Karpas-422 (cell line): ENCODE results near the gene HSBP1L1. TPM values are rescaled to one million over a fixed set of nuclear protein-coding genes. Genes with fewer than 3 reads are reported as not detected.
A peak's percentile ranks its signal among the peaks of the same experiment; 100 is the strongest.

ENCODE experiments used
- DNase-seq: peaks from one replicate; pipeline ENCODE4 v3.0.0-alpha.2; 2015
- H2AFZ ChIP-seq: fragments of 200-600 bp; sonication (generic); 2 replicates; pipeline ENCODE4 v1.6.1; 2014; ENCODE audit warnings: antibody characterized with exemption, low read length, mixed read lengths
- H3K27ac ChIP-seq: fragments of 200-600 bp; sonication (generic); 2 replicates; pipeline ENCODE4 v1.5.1; 2014; ENCODE audit warnings: mild to moderate bottlenecking, low read length, moderate library complexity
- H3K27me3 ChIP-seq: fragments of 200-600 bp; sonication (generic); 2 replicates; pipeline ENCODE4 v1.6.1; 2014; ENCODE audit warnings: low read length, mixed read lengths
- H3K36me3 ChIP-seq: fragments of 200-600 bp; sonication (generic); 2 replicates; pipeline ENCODE4 v1.6.1; 2014; ENCODE audit warnings: low read length, mixed read lengths; ENCODE audit not compliant: insufficient read depth
- H3K4me1 ChIP-seq: fragments of 200-600 bp; sonication (generic); 2 replicates; pipeline ENCODE4 v1.6.1; 2014; ENCODE audit warnings: mild to moderate bottlenecking, low read length, mixed read lengths
- H3K4me2 ChIP-seq: fragments of 200-600 bp; sonication (generic); 2 replicates; pipeline ENCODE4 v1.6.1; 2014; ENCODE audit warnings: low read length, low read depth, mild to moderate bottlenecking; ENCODE audit not compliant: poor library complexity, severe bottlenecking
- H3K4me3 ChIP-seq: fragments of 200-600 bp; sonication (generic); 2 replicates; pipeline ENCODE4 v1.5.1; 2014; ENCODE audit warnings: mild to moderate bottlenecking, antibody characterized with exemption, low read length, mixed read lengths
- H3K79me2 ChIP-seq: fragments of 200-600 bp; sonication (generic); 2 replicates; pipeline ENCODE4 v1.6.1; 2014; ENCODE audit warnings: mild to moderate bottlenecking, low read length, mixed read lengths
- H3K9ac ChIP-seq: fragments of 200-600 bp; sonication (generic); 2 replicates; pipeline ENCODE4 v1.6.0; 2014; ENCODE audit warnings: low read length
- H3K9me2 ChIP-seq: fragments of 200-600 bp; sonication (generic), shearing (Covaris generic); replicated peaks from 2 replicates; pipeline ENCODE4 v1.6.0; 2014; ENCODE audit warnings: mild to moderate bottlenecking, low read length, moderate library complexity; ENCODE audit not compliant: insufficient read depth
- H3K9me3 ChIP-seq: fragments of 300-700, 200-600 bp; sonication (generic); 2 replicates; pipeline ENCODE4 v1.6.1; 2014; ENCODE audit warnings: low read length, mixed read lengths
- H4K20me1 ChIP-seq: fragments of 200-600 bp; sonication (generic); 2 replicates; pipeline ENCODE4 v1.6.1; 2014; ENCODE audit warnings: mild to moderate bottlenecking, antibody characterized with exemption, low read length, low read depth; ENCODE audit not compliant: insufficient read depth
- total RNA-seq: library from RNA; depleted of rRNA; stranded (reverse); fragments of >200 nt; shearing (Covaris generic); gene quantifications from 2 replicates; pipeline ENCODE4 v1.2.3, GENCODE V29; 2014; ENCODE audit warnings: low replicate concordance; rRNA removed

HSBP1L1 gene
- total RNA-seq = 11.4 and 21.3 TPM in 2 replicates

- no peaks in the 10 kb centered on the region for H3K27me3 ChIP-seq
- peak within 1 kb of the TSS; percentile 75 for H3K9ac ChIP-seq
- no peaks in the 10 kb centered on the region for H3K9me3 ChIP-seq
- H3K9me2 ChIP-seq = no peaks in the 10 kb centered on the region
- DNase-seq = peak; percentile 84
- H3K79me2 ChIP-seq = 0 out of 2 replicates have a peak, but pooled peaks cover 3% of the 10 kb centered on the region
- no peak within 1 kb of the TSS for H2AFZ ChIP-seq
- H4K20me1 ChIP-seq = peaks cover 44% of the 10 kb centered on the region
- H3K4me2 ChIP-seq = peak within 1 kb of the TSS; percentile 79
- H3K4me1 ChIP-seq = peaks cover 46% of the 10 kb centered on the region
- H3K27ac ChIP-seq = no peak within 1 kb of the TSS
- H3K36me3 ChIP-seq = no peaks in the 10 kb centered on the region
- peak within 1 kb of the TSS; percentile 70 for H3K4me3 ChIP-seq
These were observed at the start of gene HSBP1L1 for GRCh38 chr18:79964330-79965118. Gene HSBP1L1 (plus strand): TSS chr18:79964643. CDS start chr18:79964736, 93 bp downstream.

- Histone ChIP-seq H3K9ac (no peak overlapping the region), H3K4me1 (no peaks in the 10 kb centered on the region), H3K9me2 (no peaks in the 10 kb centered on the region), H3K4me2 (no peak overlapping the region), H3K27ac (no peak overlapping the region), H3K4me3 (no peak overlapping the region), H4K20me1 (no peaks in the 10 kb centered on the region), H2AFZ (no peak overlapping the region), H3K79me2 (peaks cover 40% of the 10 kb centered on the region), H3K27me3 (no peaks in the 10 kb centered on the region), H3K9me3 (peaks cover 9% of the 10 kb centered on the region; the same call in 1 of the 2 replicates), H3K36me3 (peaks cover 37% of the 10 kb centered on the region)
- peak; percentile 59 for DNase-seq
These were observed 49.0 kb upstream of the HSBP1L1 start for GRCh38 chr18:79915161-79916127.

- no peak overlapping the region for H2AFZ ChIP-seq
- no peaks in the 10 kb centered on the region for H4K20me1 ChIP-seq
- peaks cover 37% of the 10 kb centered on the region for H3K79me2 ChIP-seq
- DNase-seq = no peak
- no peaks in the 10 kb centered on the region for H3K4me1 ChIP-seq
- H3K4me3 ChIP-seq = no peak overlapping the region
- H3K9ac ChIP-seq = no peak overlapping the region
- H3K9me2 ChIP-seq = no peaks in the 10 kb centered on the region
- H3K27me3 ChIP-seq = no peaks in the 10 kb centered on the region
- H3K4me2 ChIP-seq = no peak overlapping the region
- H3K36me3 ChIP-seq = peaks cover 37% of the 10 kb centered on the region
- no peak overlapping the region for H3K27ac ChIP-seq
- H3K9me3 ChIP-seq = peaks cover 9% of the 10 kb centered on the region; the same call in 1 of the 2 replicates
These were observed 48.3 kb upstream of the HSBP1L1 start for GRCh38 chr18:79916128-79916494.

GRCh38 chr18:79916546-79917168 lies 47.8 kb upstream of the HSBP1L1 start:
- H3K4me1 ChIP-seq = no peaks in the 10 kb centered on the region
- no peaks in the 10 kb centered on the region for H3K9me2 ChIP-seq
- no peak overlapping the region for H3K4me3 ChIP-seq
- H2AFZ ChIP-seq = no peak overlapping the region
- no peak for DNase-seq
- peaks cover 37% of the 10 kb centered on the region for H3K79me2 ChIP-seq
- H3K27ac ChIP-seq = no peak overlapping the region
- H4K20me1 ChIP-seq = no peaks in the 10 kb centered on the region
- H3K9me3 ChIP-seq = peaks cover 9% of the 10 kb centered on the region; the same call in 1 of the 2 replicates
- peaks cover 37% of the 10 kb centered on the region for H3K36me3 ChIP-seq
- no peak overlapping the region for H3K9ac ChIP-seq
- no peaks in the 10 kb centered on the region for H3K27me3 ChIP-seq
- no peak overlapping the region for H3K4me2 ChIP-seq

- Histone ChIP-seq H3K79me2 (peaks cover 37% of the 10 kb centered on the region), H4K20me1 (no peaks in the 10 kb centered on the region), H3K36me3 (peaks cover 44% of the 10 kb centered on the region), H3K4me2 (no peak overlapping the region), H3K27me3 (no peaks in the 10 kb centered on the region), H3K27ac (no peak overlapping the region), H2AFZ (no peak overlapping the region), H3K9me2 (no peaks in the 10 kb centered on the region), H3K4me1 (no peaks in the 10 kb centered on the region), H3K4me3 (no peak overlapping the region), H3K9me3 (peaks cover 9% of the 10 kb centered on the region; the same call in 1 of the 2 replicates), H3K9ac (no peak overlapping the region)
- no peak for DNase-seq
These were observed 47.1 kb upstream of the HSBP1L1 start for GRCh38 chr18:79917169-79917852.

GRCh38 chr18:79917853-79918614 lies 46.4 kb upstream of the HSBP1L1 start:
- H3K4me3 ChIP-seq = no peak overlapping the region
- peaks cover 32% of the 10 kb centered on the region for H3K79me2 ChIP-seq
- H3K4me1 ChIP-seq = no peaks in the 10 kb centered on the region
- H3K4me2 ChIP-seq = no peak overlapping the region
- H4K20me1 ChIP-seq = no peaks in the 10 kb centered on the region
- no peaks in the 10 kb centered on the region for H3K27me3 ChIP-seq
- H3K9me2 ChIP-seq = no peaks in the 10 kb centered on the region
- peaks cover 40% of the 10 kb centered on the region for H3K36me3 ChIP-seq
- H3K9me3 ChIP-seq = peaks cover 9% of the 10 kb centered on the region; the same call in 1 of the 2 replicates
- H3K27ac ChIP-seq = no peak overlapping the region
- H2AFZ ChIP-seq = no peak overlapping the region
- no peak for DNase-seq
- no peak overlapping the region for H3K9ac ChIP-seq

- Histone ChIP-seq H3K36me3 (peaks cover 39% of the 10 kb centered on the region), H3K9me3 (peaks cover 12% of the 10 kb centered on the region; the same call in 1 of the 2 replicates), H3K9ac (no peak overlapping the region), H3K4me3 (no peak overlapping the region), H3K27ac (no peak overlapping the region), H3K9me2 (no peaks in the 10 kb centered on the region), H3K27me3 (no peaks in the 10 kb centered on the region), H3K4me1 (no peaks in the 10 kb centered on the region), H2AFZ (no peak overlapping the region), H4K20me1 (no peaks in the 10 kb centered on the region), H3K79me2 (peaks cover 31% of the 10 kb centered on the region), H3K4me2 (no peak overlapping the region)
- DNase-seq = no peak
These were observed 45.8 kb upstream of the HSBP1L1 start for GRCh38 chr18:79918615-79919011.
